Measurements from ENCODE around the gene PHC1. TPM values are rescaled to one million over a fixed set of nuclear protein-coding genes. Genes with fewer than 3 reads are reported as not detected.

PHC1 gene
- total RNA-seq, 1 experiment from 2014 or later: 568 TPM

- H4K91ac ChIP-seq (ENCODE audit: insufficient read length, low read depth, low read length): no peak overlapping the region
- H3K79me2 ChIP-seq (ENCODE audit: insufficient read depth, low read length): no peaks in the 10 kb centered on the region
- H2AK5ac ChIP-seq (ENCODE audit: insufficient read length, low read length): no peak overlapping the region
- H3K4ac ChIP-seq (ENCODE audit: low read depth, low read length): no peak overlapping the region
- TF ChIP-seq CTCF (conservative IDR thresholded peaks at IDR 0.05): no peak
- no peak overlapping the region for H2BK20ac ChIP-seq (ENCODE audit: low read depth, low read length, poor library complexity, severe bottlenecking)
- no CpG with 5 or more reads among the region's 1 CpG for WGBS (ENCODE audit: extremely low coverage, insufficient read length, low lambda C conversion rate)
- H3K9ac ChIP-seq (ENCODE audit: extremely low read depth, insufficient read length, low read length): no peak overlapping the region
- no peaks in the 10 kb centered on the region for H3K9me3 Mint-ChIP-seq
- DNase-seq: no peak
- no peak overlapping the region for H2BK5ac ChIP-seq (ENCODE audit: insufficient read length, low read length)
- no peaks in the 10 kb centered on the region for H3K36me3 Mint-ChIP-seq (ENCODE audit: insufficient read depth in 1 of 3, low read depth in 3 of 3)
- no peaks in the 10 kb centered on the region for H3K4me1 Mint-ChIP-seq
- no peak overlapping the region for H2BK120ac ChIP-seq (ENCODE audit: low read depth, low read length, poor library complexity, severe bottlenecking)
- no peak overlapping the region for H3K56ac ChIP-seq (ENCODE audit: insufficient read length, low read depth, low read length)
- no peaks in the 10 kb centered on the region for H4K20me1 ChIP-seq (ENCODE audit: control insufficient read depth, insufficient read depth, insufficient read length)
- H3K27ac Mint-ChIP-seq: no peak overlapping the region
- no peak overlapping the region for H3K4me2 ChIP-seq (ENCODE audit: insufficient read depth, insufficient read length, low read length)
- H2BK12ac ChIP-seq (ENCODE audit: insufficient read length, low read depth, low read length): no peak overlapping the region
- H2BK15ac ChIP-seq (ENCODE audit: low read depth, low read length): no peak overlapping the region
- no peak overlapping the region for H3T11ph ChIP-seq (ENCODE audit: low read length)
- no peak overlapping the region for H4K8ac ChIP-seq (replicated peaks; ENCODE audit: insufficient read length, low read depth, low read length)
- H3K23me2 ChIP-seq (ENCODE audit: insufficient read length, low read depth, low read length, poor library complexity, severe bottlenecking): no peaks in the 10 kb centered on the region
- no peak overlapping the region for H3K4me3 Mint-ChIP-seq
- no peaks in the 10 kb centered on the region for H3K27me3 ChIP-seq (ENCODE audit: insufficient read depth, low read length)
- no peak overlapping the region for H3K18ac ChIP-seq (ENCODE audit: insufficient read length, low read depth, low read length)
- H4K5ac ChIP-seq (ENCODE audit: insufficient read length, low read depth, low read length): no peak overlapping the region
- no peak overlapping the region for H2AFZ ChIP-seq (ENCODE audit: low read length)
- no peak overlapping the region for H3K27ac ChIP-seq (ENCODE audit: insufficient read length, low read depth, low read length)
- H3K79me1 ChIP-seq (ENCODE audit: insufficient read depth, low read depth, low read length, poor library complexity, severe bottlenecking): no peaks in the 10 kb centered on the region
- no peaks in the 10 kb centered on the region for H3K4me1 ChIP-seq (ENCODE audit: insufficient read depth, low read length)
- H3K23ac ChIP-seq (ENCODE audit: insufficient read length, low read depth, low read length): no peak overlapping the region
- H3K9me3 ChIP-seq (ENCODE audit: control insufficient read depth, low read depth, low read length): no peaks in the 10 kb centered on the region
- H3K27me3 Mint-ChIP-seq (ENCODE audit: low read depth): no peaks in the 10 kb centered on the region
- no peak overlapping the region for H3K14ac ChIP-seq (ENCODE audit: insufficient read depth, low read length)
These were observed 71.0 kb downstream of the PHC1 start for GRCh38 chr12:8985213-8985754.

Data from H9 (cell line).